Activated T-helper 2 cell treated with anti-CD3 and anti-CD28 coated beads, Interferon-gamma antibody, Interleukin-2, Interleukin-4, amounts not matched to agents 10 μg/mL and 5 μg/mL and 100 μg/mL, durations not matched to agents 14 hours and 24 hours and 36 hours (primary cell): Measurements from ENCODE around the gene CDYL2. TPM values are rescaled to one million over a fixed set of nuclear protein-coding genes. Genes with fewer than 3 reads are reported as not detected.
A peak's percentile ranks its signal among the peaks of the same experiment; 100 is the strongest.
"Not testable (repeated sequence)": the region's sequence is repeated elsewhere in the genome, so short reads cannot be mapped to it uniquely, and the experiment has no call there.

Experiments used
- DNase-seq: peaks from one replicate; pipeline ENCODE4 v3.0.0; 2021; ENCODE audit warnings: low spot score
- H3K27ac Mint-ChIP-seq: one replicate; pipeline ENCODE4 v1.8.0; 2021; ENCODE audit warnings: mixed read lengths
- H3K27me3 Mint-ChIP-seq: one replicate; pipeline ENCODE4 v1.8.0; 2021; ENCODE audit warnings: low read depth, mixed read lengths
- H3K36me3 Mint-ChIP-seq: one replicate; pipeline ENCODE4 v1.8.0; 2021; ENCODE audit warnings: low read depth, mixed read lengths
- H3K4me1 Mint-ChIP-seq: one replicate; pipeline ENCODE4 v1.8.0; 2021; ENCODE audit warnings: low read depth, mixed read lengths
- H3K4me3 Mint-ChIP-seq: one replicate; pipeline ENCODE4 v1.8.0; 2021; ENCODE audit warnings: low read depth, mild to moderate bottlenecking, moderate library complexity, mixed read lengths
- H3K9me3 Mint-ChIP-seq: one replicate; pipeline ENCODE4 v1.8.0; 2021; ENCODE audit warnings: mixed read lengths
- intact Hi-C: fragments of 100-400 bp; cut with micrococcal nuclease; formaldehyde crosslinking; loops from one replicate; pipeline ENCODE4 v1.15.1; 2023
- total RNA-seq: library from RNA; stranded (reverse); gene quantifications from 2 replicates; pipeline ENCODE4 v1.2.3, GENCODE V29; 2022

Gene CDYL2
- total RNA-seq, 1 donor from 2014 or later: 26.2 TPM

- Mint-ChIP-seq H3K4me3 (no peak overlapping the region), H3K9me3 (peaks cover 32% of the 10 kb centered on the region), H3K36me3 (peaks cover 29% of the 10 kb centered on the region), H3K4me1 (peaks cover 17% of the 10 kb centered on the region), H3K27ac (no peak overlapping the region), H3K27me3 (no peaks in the 10 kb centered on the region)
- intact Hi-C loops: no loop called here
- DNase-seq: no peak
Observed at GRCh38 chr16:80735846-80736245, 68.6 kb downstream of the CDYL2 start.

GRCh38 chr16:80733407-80733806 lies 71.0 kb downstream of the CDYL2 start:
- Mint-ChIP-seq H3K36me3 (peaks cover 18% of the 10 kb centered on the region), H3K27me3 (no peaks in the 10 kb centered on the region), H3K9me3 (peaks cover 18% of the 10 kb centered on the region), H3K27ac (no peak overlapping the region), H3K4me1 (peaks cover 4% of the 10 kb centered on the region), H3K4me3 (no peak overlapping the region)
- intact Hi-C loops: no loop called here
- no peak for DNase-seq

GRCh38 chr16:80731915-80732314 lies 72.5 kb downstream of the CDYL2 start:
- no peak overlapping the region for H3K27ac Mint-ChIP-seq
- peaks cover 18% of the 10 kb centered on the region for H3K9me3 Mint-ChIP-seq
- H3K36me3 Mint-ChIP-seq: peaks cover 18% of the 10 kb centered on the region
- H3K27me3 Mint-ChIP-seq: no peaks in the 10 kb centered on the region
- no peak for DNase-seq
- H3K4me3 Mint-ChIP-seq: no peak overlapping the region
- intact Hi-C loops: no loop called here
- peaks cover 8% of the 10 kb centered on the region for H3K4me1 Mint-ChIP-seq

GRCh38 chr16:80727066-80727763 lies 77.2 kb downstream of the CDYL2 start:
- H3K4me3 Mint-ChIP-seq, intact Hi-C loops, H3K27me3 Mint-ChIP-seq, H3K4me1 Mint-ChIP-seq, H3K27ac Mint-ChIP-seq: not testable (repeated sequence)
- peak; percentile 14 for DNase-seq
- peaks cover 17% of the 10 kb centered on the region for H3K9me3 Mint-ChIP-seq
- H3K36me3 Mint-ChIP-seq: peaks cover 18% of the 10 kb centered on the region

GRCh38 chr16:80725566-80726162 lies 78.7 kb downstream of the CDYL2 start:
- H3K27ac Mint-ChIP-seq: no peak overlapping the region
- H3K9me3 Mint-ChIP-seq: peaks cover 1% of the 10 kb centered on the region

GRCh38 chr16:80723981-80724380 lies 80.4 kb downstream of the CDYL2 start:
- no peaks in the 10 kb centered on the region for H3K9me3 Mint-ChIP-seq
- no peak for DNase-seq
- H3K4me1 Mint-ChIP-seq: peaks cover 13% of the 10 kb centered on the region
- intact Hi-C loops: no loop called here
- no peak overlapping the region for H3K27ac Mint-ChIP-seq
- H3K27me3 Mint-ChIP-seq: no peaks in the 10 kb centered on the region
- peaks cover 3% of the 10 kb centered on the region for H3K36me3 Mint-ChIP-seq
- H3K4me3 Mint-ChIP-seq: no peak overlapping the region

More at GRCh38 chr16:80725566-80726162, 78.7 kb downstream of the CDYL2 start:
- Mint-ChIP-seq H3K36me3 (peaks cover 4% of the 10 kb centered on the region), H3K4me3 (no peak overlapping the region), H3K4me1 (peaks cover 7% of the 10 kb centered on the region), H3K27me3 (no peaks in the 10 kb centered on the region)
- no peak for DNase-seq
- intact Hi-C loops: no loop called here

- H3K36me3 Mint-ChIP-seq: peaks cover 3% of the 10 kb centered on the region
- intact Hi-C loops: no loop called here
- H3K9me3 Mint-ChIP-seq: no peaks in the 10 kb centered on the region
- no peak for DNase-seq
- H3K4me1 Mint-ChIP-seq: peaks cover 13% of the 10 kb centered on the region
- H3K4me3 Mint-ChIP-seq: no peak overlapping the region
- no peak overlapping the region for H3K27ac Mint-ChIP-seq
- H3K27me3 Mint-ChIP-seq: no peaks in the 10 kb centered on the region
Observed at GRCh38 chr16:80723091-80723490, 81.3 kb downstream of the CDYL2 start.

- intact Hi-C loops: no loop called here
- peaks cover 8% of the 10 kb centered on the region for H3K4me1 Mint-ChIP-seq
- no peaks in the 10 kb centered on the region for H3K9me3 Mint-ChIP-seq
- H3K4me3 Mint-ChIP-seq: no peak overlapping the region
- no peak overlapping the region for H3K27ac Mint-ChIP-seq
- H3K36me3 Mint-ChIP-seq: no peaks in the 10 kb centered on the region
- DNase-seq: no peak
- H3K27me3 Mint-ChIP-seq: no peaks in the 10 kb centered on the region
Observed at GRCh38 chr16:80720804-80721371, 83.5 kb downstream of the CDYL2 start.

- Mint-ChIP-seq H3K27ac (no peak overlapping the region), H3K27me3 (no peaks in the 10 kb centered on the region), H3K4me3 (no peak overlapping the region), H3K9me3 (no peaks in the 10 kb centered on the region), H3K4me1 (peaks cover 8% of the 10 kb centered on the region), H3K36me3 (no peaks in the 10 kb centered on the region)
- intact Hi-C loops: no loop called here
- DNase-seq: no peak
Observed at GRCh38 chr16:80719573-80719972, 84.8 kb downstream of the CDYL2 start.

GRCh38 chr16:80718480-80719220 lies 85.7 kb downstream of the CDYL2 start:
- Mint-ChIP-seq H3K36me3 (no peaks in the 10 kb centered on the region), H3K4me3 (no peak overlapping the region), H3K4me1 (peaks cover 8% of the 10 kb centered on the region), H3K9me3 (no peaks in the 10 kb centered on the region), H3K27me3 (no peaks in the 10 kb centered on the region), H3K27ac (no peak overlapping the region)
- no peak for DNase-seq
- intact Hi-C loops: no loop called here

- H3K9me3 Mint-ChIP-seq: no peaks in the 10 kb centered on the region
- H3K4me3 Mint-ChIP-seq: no peak overlapping the region
- peaks cover 6% of the 10 kb centered on the region for H3K4me1 Mint-ChIP-seq
- no peak for DNase-seq
- no peaks in the 10 kb centered on the region for H3K27me3 Mint-ChIP-seq
- H3K27ac Mint-ChIP-seq: no peak overlapping the region
- intact Hi-C loops: no loop called here
- no peaks in the 10 kb centered on the region for H3K36me3 Mint-ChIP-seq
Observed at GRCh38 chr16:80717611-80718010, 86.8 kb downstream of the CDYL2 start.

- Mint-ChIP-seq H3K36me3 (no peaks in the 10 kb centered on the region), H3K4me3 (no peak overlapping the region), H3K9me3 (no peaks in the 10 kb centered on the region), H3K4me1 (peaks cover 6% of the 10 kb centered on the region), H3K27ac (no peak overlapping the region), H3K27me3 (no peaks in the 10 kb centered on the region)
- DNase-seq: no peak
- intact Hi-C loops: no loop called here
Observed at GRCh38 chr16:80716564-80717139, 87.7 kb downstream of the CDYL2 start.
